Urothelium cell line (cell line): Measurements from ENCODE around the gene EIF4E2.
A peak's percentile ranks its signal among the peaks of the same experiment; 100 is the strongest.
"Not testable (repeated sequence)": the region's sequence is repeated elsewhere in the genome, so short reads cannot be mapped to it uniquely, and the experiment has no call there.

ENCODE experiments used
- DNase-seq: peaks from one replicate; pipeline ENCODE4 v3.0.0; 2011; ENCODE audit warnings: low spot score, mixed read lengths
- FAIRE-seq: peaks from 2 replicates; lab custom pipeline; 2011; peaks lifted over from hg19 to GRCh38; lab: Jason Lieb, UNC

Gene EIF4E2

DNA sequence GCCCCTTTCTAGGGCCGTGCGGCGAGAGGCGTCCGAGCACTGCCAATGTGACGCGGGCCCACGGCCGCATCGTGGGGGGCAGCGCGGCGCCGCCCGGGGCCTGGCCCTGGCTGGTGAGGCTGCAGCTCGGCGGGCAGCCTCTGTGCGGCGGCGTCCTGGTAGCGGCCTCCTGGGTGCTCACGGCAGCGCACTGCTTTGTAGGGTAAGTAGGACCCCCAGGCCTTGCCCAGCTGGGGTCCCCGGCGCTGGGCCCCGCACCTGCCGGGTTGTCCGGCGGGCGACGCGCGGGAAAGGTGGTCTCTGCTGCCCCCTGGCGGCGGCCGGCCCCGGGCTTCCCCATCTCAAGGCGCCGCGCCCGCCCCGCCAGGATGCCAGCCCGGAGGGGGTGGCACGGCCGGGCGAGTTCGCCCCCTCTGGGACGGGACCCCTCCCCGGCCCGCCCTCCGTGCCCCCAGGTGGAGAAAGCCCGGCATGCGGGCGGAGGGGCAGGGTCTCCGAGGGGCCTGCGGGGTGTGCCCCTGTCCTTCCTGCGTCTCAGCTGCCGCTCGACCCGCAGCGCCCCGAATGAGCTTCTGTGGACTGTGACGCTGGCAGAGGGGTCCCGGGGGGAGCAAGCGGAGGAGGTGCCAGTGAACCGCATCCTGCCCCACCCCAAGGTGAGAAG lies 28.4 kb upstream of the EIF4E2 start:
- FAIRE-seq (no peak), DNase-seq (peak; percentile 86)

DNA sequence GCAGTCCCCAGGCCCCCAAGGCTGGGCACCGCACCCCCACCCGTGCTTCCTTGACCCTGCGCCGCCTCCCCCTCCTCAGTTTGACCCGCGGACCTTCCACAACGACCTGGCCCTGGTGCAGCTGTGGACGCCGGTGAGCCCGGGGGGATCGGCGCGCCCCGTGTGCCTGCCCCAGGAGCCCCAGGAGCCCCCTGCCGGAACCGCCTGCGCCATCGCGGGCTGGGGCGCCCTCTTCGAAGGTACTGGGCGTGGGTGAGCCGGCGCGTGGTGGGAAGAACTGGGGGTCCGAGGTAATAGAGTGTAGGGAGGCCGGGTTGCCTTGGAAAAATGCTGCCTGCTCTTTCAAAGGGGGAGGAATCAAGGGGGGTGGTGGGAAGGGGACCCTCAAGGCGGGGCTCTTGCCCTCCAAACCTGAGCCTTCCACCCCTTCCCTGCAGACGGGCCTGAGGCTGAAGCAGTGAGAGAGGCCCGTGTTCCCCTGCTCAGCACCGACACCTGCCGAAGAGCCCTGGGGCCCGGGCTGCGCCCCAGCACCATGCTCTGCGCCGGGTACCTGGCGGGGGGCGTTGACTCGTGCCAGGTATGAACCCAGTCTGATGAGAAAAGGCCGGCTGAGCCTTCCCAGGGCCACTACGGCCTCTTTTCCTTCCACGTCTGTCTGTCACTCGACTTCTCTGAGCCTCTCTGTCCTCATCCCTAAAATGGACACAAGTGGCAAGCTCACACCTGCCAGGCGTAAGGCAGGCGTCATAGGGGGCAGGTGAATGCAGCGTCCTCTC lies 27.7 kb upstream of the EIF4E2 start:
- DNase-seq (no peak), FAIRE-seq (no peak)

DNA sequence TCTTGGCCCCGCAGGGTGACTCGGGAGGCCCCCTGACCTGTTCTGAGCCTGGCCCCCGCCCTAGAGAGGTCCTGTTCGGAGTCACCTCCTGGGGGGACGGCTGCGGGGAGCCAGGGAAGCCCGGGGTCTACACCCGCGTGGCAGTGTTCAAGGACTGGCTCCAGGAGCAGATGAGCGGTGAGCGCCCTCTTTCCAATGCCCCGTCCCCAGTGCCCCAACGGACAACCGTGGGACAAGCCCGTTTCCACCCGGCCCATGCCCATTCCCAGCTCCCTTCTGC lies 27.1 kb upstream of the EIF4E2 start:
- FAIRE-seq (no peak), DNase-seq (no peak)

DNA sequence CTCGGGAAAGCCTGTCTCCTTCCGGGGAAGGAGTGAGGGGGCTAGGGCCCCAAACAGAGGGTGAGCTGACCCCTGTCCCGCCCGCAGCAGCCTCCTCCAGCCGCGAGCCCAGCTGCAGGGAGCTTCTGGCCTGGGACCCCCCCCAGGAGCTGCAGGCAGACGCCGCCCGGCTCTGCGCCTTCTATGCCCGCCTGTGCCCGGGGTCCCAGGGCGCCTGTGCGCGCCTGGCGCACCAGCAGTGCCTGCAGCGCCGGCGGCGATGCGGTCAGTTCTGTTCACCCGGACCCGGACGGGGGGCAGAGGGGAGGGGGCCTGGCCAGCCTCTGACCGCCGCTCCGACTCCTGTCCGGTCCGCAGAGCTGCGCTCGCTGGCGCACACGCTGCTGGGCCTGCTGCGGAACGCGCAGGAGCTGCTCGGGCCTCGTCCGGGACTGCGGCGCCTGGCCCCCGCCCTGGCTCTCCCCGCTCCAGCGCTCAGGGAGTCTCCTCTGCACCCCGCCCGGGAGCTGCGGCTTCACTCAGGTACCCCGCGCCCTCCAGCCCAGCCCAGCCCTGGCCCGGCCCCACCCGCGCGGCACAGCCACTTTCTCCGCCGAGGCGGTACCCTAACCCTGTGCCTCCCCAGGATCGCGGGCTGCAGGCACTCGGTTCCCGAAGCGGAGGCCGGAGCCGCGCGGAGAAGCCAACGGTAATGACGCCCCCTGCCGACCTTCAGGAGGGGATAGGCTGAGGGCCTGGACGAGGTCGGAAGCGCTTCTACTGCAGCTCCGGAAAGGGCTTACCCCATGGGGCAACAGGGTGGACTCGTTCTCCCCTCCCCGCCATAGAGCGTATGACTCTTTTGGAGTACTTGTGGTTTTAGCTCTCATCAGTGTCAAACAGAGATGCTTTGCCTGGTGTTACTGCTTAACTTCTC lies 26.5 kb upstream of the EIF4E2 start:
- DNase-seq (no peak), FAIRE-seq (no peak)

DNA sequence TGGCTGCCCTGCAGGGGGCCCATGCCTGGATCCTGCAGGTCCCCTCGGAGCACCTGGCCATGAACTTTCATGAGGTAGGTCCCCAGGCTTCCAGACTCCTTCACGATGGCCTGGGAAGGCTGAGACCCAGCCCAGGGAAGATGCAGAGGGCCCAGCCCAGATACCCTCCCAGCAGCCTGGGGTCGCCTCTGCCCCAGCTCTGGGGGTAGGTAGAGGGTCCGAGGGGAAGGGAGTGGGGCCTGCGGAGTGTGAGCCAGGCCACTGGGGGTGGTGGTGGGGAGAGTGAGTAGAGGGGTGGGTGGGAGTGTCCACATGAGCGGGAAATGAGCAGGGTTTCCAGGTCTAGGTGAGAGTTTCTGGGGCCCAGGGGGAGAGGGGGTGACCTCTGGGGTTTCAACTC lies 25.7 kb upstream of the EIF4E2 start:
- DNase-seq (no peak), FAIRE-seq (no peak)

DNA sequence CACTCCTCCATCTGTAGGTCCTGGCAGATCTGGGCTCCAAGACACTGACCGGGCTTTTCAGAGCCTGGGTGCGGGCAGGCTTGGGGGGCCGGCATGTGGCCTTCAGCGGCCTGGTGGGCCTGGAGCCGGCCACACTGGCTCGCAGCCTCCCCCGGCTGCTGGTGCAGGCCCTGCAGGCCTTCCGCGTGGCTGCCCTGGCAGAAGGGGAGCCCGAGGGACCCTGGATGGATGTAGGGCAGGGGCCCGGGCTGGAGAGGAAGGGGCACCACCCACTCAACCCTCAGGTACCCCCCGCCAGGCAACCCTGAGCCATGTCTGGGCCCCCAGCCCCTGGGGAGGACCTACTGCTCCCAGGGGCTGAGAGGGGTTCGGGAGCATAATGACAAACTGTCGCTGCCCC lies 25.3 kb upstream of the EIF4E2 start:
- no peak for FAIRE-seq

DNA sequence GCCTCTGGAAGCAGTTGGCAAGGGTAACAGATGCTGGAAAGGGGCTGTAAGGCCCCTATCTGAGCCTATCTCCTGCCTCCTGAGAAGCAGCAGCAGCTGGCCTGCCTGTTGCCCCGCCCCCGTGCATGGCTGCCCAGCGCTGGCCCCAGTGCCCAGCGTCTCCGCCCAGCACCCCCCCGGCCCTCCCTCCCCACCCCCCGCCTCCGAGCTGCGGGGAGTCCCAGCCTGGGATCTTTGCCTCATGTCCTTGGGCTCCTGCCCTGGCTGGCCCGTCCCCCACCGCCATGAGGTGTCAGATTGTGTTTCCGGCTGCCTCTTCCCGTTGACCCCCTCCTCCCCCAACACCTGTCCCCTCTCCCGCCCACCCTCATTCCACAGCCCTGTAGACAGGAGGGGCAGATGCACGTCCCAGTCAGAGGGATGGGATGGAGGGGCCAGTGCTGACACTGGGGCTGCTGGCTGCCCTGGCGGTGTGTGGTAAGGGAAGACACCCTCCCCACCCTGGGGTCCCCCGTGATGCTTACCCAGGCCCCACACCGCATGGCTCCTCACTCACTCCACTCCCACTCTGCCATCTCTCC lies 24.6 kb upstream of the EIF4E2 start, which contains the start of gene CHRND:
TSS of gene CHRND (plus strand) at position 370 of the 581 bp plus-strand sequence. CDS start at position 426, 56 bp downstream.
- FAIRE-seq: no peak
- no peak for DNase-seq

More for the DNA sequence above, 25.3 kb upstream of the EIF4E2 start:
- DNase-seq: no peak

DNA sequence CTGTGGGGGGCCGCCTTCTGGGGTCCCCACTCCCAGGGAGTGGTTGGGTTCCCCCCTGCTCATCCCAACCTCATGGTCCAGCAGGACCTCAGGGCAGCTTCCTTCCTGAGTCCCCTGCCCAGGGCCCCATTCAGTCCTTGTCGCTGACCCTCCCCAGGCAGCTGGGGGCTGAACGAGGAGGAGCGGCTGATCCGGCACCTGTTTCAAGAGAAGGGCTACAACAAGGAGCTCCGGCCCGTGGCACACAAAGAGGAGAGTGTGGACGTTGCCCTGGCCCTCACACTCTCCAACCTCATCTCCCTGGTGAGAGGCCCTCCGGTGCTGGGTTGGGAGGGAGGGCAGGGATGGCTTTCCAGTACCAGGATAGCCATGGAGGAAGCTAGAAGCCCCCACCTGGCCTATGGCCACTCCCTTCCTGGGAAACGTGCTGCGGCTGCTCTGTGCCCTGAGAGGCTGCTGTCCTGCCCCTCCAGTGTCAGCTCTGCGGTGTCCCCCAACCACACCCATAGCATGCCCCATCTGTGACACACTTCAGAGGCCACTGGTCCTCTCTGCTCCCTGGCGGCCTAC lies 24.0 kb upstream of the EIF4E2 start:
- FAIRE-seq (no peak), DNase-seq (no peak)

DNA sequence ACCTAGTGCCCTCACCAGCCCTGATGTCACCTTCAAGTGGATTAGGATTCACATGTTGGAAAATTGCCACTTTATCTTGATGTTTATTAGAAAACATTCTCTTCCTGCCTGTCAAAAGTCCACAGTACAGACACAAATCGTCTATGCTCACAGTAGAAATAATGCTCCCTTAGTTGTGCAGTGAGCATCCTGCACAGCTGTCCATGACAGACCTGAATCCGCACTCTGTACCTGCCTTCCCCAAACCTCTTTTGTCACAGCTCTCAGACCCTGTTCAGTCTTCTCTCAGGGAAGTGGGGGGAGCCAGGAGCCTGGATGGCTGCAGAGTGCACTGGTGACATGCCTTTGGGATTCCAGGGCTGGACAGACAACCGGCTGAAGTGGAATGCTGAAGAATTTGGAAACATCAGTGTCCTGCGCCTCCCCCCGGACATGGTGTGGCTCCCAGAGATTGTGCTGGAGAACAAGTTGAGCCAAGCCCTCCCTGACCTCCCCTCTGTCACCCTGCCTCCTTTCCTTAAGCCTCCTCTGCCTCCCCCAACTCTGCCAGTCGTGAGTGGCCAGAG lies 22.5 kb upstream of the EIF4E2 start:
- DNase-seq (no peak), FAIRE-seq (no peak)

DNA sequence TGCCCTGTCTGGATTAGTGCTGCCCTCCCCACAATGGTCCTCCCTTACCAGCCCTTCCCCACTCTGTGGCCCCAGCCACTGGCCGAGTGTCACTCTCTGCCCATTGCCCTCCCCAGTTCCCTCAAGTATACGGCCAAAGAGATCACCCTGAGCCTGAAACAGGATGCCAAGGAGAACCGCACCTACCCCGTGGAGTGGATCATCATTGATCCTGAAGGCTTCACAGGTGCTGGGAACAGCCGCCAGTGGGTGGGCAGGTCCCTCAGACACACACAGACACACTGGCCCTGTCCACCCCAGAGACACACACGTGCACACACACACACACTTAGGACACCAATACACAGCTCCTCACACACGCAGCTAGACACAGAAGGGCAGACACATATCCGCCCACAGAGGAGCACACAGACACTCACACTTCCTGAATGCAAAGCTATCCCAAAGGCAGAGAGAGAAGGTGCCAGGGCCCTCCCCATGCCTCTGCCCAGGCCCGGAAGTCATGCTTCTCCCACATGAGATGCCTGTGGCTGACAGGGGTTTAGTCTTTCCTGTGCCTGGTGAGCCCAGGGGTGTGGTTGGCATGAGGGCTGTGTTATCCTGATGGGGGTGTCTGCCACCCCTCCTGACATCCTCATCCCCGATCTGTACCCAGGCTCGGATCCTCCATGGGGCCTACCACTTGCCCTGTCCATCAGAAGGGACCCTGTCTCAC lies 21.6 kb upstream of the EIF4E2 start:
- FAIRE-seq (no peak), DNase-seq (peak; percentile 30)

DNA sequence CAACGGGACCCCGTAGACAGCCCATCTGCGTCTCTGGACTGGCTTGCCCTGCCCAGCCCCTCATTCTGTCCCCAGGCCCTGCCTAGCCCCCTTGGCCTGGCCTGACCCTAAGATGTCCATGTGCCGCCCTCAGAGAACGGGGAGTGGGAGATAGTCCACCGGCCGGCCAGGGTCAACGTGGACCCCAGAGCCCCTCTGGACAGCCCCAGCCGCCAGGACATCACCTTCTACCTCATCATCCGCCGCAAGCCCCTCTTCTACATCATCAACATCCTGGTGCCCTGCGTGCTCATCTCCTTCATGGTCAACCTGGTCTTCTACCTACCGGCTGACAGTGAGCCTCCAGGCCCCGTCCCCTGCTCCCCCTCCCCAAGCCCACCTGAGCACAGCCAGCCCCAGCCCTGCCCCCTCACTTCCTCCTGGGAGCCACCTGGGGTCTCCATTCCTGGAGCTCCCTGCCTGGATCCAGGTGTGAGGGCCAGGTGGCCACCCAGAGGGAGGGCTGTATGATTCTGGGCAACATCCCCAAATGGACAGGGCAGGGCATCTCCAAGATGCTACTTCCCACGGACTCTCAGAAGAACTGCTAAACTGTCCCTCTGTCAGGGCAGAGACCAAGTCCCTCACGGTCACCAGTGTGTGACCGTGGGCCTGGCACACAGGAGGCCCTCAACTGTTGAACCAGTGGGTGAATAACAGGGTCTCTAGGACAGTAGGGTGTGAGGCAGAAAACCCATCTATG lies 20.5 kb upstream of the EIF4E2 start:
- DNase-seq (no peak), FAIRE-seq (no peak)

DNA sequence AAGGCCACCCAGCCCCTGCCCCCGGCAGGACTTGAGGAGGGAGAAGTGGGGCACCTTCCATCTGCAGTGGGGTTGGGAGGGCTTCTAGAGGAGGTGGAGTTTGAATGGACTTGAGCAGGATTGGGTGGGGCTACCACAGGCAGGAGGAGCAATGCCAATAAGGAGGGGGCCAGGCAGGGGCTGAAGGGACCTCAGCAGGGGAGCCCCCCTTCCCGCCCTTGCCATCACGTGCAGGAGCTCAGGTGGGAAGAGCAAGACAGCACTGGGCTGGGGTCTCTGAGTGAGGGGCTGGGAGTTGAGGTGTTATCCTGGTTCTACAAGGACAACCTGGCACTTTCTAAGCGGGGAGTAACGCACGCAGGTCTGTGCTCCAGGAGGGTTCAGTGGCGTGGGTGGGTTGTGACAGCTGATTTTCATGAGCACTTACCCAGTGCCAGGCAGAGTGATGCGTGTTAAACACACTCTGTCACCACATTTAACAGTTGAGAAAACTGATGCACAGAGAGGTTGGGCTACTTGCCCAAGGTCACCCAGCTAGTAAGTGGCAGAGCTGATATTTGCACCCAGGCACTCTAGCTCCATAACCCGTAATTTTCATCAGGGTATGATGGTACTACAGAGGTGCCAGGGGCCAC lies 19.7 kb upstream of the EIF4E2 start:
- FAIRE-seq (no peak), DNase-seq (no peak)

DNA sequence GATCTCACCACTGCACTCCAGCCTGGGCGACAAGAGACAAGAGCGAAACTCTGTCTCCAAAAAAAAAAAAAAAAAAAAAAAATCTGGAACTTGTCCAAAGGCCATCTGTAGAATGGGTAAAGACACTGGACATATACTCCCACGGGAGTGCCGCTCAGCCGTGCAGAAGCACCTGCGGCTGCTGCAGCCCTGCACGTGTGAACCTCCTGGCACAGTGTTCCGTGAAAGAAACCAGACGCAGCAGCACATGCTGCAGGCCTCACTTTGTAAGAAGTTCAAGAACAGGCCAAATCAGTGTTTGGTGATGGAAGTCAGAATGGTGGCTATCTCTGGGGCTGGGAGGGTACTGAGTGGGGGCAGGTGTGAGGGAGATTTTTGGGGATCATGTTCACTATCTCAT lies 18.1 kb upstream of the EIF4E2 start:
- FAIRE-seq: no peak
- no peak for DNase-seq

DNA sequence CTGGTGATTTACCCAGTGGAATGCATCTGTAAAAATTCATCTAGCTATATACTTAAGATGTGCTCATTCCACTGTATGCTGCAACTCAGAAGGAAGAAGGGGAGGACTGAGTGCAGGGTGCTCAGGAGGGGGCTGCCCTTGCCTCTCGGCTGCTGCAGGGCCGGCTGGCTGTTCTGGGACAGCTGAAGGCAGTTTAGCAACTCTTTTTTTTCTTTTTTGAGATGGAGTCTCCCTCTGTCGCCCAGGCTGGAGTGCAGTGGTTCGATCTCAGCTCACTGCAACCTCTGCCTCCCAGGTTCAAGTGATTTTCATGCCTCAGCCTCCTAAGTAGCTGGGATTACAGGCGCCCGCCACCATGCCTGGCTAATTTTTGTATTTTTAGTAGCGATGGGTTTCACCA lies 17.7 kb upstream of the EIF4E2 start:
- DNase-seq, FAIRE-seq: not testable (repeated sequence)

DNA sequence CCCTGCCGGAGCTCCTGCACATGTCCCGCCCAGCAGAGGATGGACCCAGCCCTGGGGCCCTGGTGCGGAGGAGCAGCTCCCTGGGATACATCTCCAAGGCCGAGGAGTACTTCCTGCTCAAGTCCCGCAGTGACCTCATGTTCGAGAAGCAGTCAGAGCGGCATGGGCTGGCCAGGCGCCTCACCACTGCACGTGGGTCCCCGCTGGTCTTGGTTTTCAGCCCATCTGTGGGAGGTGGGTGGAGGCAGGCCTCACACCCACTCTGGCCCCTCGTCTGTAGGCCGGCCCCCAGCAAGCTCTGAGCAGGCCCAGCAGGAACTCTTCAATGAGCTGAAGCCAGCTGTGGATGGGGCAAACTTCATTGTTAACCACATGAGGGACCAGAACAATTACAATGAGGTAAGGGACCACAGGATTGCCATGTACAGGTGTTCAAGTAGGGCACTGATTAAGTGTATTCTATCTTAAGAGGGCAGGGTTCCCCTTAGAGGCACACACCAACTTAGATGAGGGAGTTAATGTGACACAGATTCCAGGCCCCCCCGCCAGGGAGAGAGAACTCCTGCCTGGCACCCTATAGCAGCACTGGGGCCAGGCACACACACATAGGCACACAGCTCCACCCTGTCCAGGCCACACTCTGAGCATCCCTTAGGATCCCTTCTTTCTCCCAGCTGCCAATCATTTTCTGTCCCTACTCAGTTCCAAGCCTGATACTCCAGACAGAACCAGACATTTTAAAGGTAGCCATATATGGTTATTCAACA lies 16.4 kb upstream of the EIF4E2 start:
- DNase-seq (no peak), FAIRE-seq (no peak)

DNA sequence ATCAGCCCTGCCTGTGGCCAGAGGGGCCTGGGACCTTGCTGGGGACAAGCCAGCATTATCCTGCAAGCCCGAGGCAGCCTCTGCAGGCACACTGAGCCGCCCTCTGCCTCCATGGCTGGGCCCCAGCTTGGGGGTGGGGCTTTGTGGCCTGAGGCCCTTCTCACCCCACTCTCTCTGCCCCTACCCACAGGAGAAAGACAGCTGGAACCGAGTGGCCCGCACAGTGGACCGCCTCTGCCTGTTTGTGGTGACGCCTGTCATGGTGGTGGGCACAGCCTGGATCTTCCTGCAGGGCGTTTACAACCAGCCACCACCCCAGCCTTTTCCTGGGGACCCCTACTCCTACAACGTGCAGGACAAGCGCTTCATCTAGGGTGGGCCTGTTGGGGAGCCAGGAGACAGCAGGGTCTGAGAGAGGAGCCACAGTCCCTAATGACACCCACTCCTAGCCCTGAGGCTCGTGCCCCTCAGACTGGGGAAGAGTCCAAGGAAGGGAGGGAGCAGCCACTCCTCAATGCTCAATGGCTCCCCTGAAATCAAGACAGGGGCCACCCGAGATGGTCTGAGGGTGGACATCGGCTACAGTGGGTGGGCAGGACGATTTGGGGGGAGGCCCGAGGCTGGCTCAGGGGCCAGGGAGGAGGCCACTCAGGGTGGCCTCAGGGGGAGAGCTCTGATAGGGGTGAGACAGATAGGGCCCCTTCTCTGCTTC lies 15.4 kb upstream of the EIF4E2 start:
- DNase-seq (no peak), FAIRE-seq (no peak)

DNA sequence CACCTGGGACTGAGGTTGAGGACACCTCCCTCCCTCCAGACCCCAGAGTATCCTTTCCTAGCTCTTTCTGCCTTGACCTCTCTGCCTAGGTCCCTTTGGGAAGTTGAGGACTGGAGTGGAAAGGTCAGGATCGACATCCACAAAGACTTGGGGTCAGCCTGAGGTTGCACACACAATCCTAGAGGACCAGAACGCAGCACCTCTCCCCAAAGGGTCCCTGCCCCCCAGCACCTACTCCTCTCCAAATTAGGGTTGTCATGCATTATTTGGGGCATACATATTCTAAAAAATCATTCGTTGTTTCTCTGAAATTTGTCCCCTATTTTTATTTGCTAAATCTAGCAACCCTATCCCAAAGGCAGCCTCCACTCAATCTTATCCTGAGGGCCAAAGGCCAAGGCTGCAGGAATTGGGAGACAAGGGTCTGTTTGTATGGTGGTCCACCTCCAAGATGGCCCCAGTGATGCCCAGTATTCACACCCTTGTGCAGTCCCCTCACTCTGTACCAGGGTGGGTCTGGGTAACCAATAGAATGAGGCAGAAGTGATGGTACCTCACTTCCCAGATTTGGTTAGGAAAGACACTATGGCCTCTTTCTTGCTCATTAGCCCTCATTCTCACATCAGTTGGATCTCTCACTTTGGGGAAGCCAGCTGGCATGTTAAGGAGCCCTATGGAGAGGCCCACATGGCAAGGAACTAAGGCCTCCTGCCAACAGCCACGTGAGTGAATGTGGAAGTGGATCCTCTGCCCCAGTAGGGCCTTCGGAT lies 14.5 kb upstream of the EIF4E2 start:
- DNase-seq (no peak), FAIRE-seq (no peak)
